Measurements from ENCODE around the gene CYTIP. TPM values are rescaled to one million over a fixed set of nuclear protein-coding genes. Genes with fewer than 3 reads are reported as not detected.

CYTIP gene
- total and polyA plus RNA-seq, 2 of the 4 experiments (the other 2 are of a cell fraction): not detected

DNA sequence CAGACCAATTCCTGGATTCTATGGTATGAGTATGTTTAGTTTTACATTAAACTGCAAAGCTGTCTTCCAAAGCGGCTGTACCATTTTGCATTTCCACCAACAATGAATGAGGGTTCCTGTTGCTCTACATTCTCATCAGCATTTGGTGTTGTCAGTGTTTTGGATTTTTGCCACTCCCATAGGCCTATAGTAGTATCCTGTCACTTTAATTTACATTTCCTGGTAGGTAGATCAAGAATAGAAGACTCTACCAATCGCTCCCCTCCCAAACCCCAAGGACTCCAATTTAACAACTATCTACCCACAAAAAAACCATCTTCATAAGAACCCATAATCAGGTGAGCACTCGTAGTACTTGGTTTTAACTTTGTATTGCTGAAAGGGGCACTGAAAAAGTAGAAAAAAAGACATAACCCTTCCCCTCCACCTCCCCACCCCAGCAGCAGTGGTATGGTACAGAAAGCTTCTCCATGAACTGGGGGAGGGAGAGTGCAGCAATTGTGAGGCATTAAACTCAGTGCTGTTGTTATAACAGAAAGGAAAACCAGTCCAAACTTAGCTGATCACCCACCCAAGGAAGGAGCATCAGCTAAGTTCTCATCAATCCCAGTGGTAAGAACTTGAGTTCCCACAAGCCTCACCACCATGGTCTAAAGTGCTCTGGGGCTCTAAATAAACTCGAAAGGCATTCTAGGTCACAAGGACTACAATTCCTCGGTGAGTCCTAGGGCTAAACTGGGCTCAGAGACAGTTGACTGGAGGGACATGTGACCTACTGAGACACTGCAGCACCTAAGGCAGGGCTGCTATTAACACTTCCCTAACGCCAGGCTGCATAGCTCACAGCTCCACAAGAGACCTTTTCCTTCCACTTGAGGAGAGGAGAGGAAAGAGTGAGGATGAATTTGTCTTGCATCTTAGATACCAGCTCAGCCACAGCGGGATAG is 35.5 kb upstream of the CYTIP start (continued):
- no peak for TF ChIP-seq CEBPB (IDR thresholded peaks at IDR 0.05; ENCODE audit: low read depth, low read length)

DNA sequence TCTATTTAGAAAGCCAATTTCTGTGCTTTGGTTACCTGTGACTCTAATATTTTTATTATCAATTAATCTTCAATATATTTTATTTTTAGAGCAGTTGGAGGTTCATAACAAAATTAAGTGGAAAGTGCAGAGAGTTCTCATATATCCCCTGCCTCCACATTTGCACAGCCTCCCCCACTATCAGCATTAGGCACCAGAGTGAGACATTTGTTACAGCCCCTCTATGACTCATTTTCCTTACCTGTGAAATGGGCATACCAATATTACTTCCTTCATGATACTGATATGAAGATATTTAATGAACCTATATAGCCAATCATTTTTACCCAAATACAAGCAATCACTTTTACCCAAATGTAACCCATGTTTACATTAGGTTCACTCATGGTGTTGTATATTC is 34.0 kb upstream of the CYTIP start:
- no peak overlapping the region for H2BK15ac ChIP-seq (ENCODE audit: low read depth, low read length)
- POLR2A ChIA-PET (ENCODE audit: unreplicated experiment): no interaction called here
- no peak overlapping the region for H2AK5ac ChIP-seq (ENCODE audit: low read depth, low read length)
- CTCF ChIA-PET: no interaction called here
- no peaks in the 10 kb centered on the region for H4K20me1 ChIP-seq (ENCODE audit: insufficient read depth, low read length)
- H3K27ac ChIP-seq (ENCODE audit: insufficient read depth, low read length): no peak overlapping the region
- H2BK120ac ChIP-seq (ENCODE audit: low read depth, low read length): no peak overlapping the region
- no peak overlapping the region for H3K9ac ChIP-seq (ENCODE audit: low read depth, low read length)
- H2BK5ac ChIP-seq (ENCODE audit: low read depth, low read length, poor library complexity, severe bottlenecking): no peak overlapping the region
- DNase-seq (no peak), ATAC-seq (ENCODE audit: low read depth) (no peak)
- no peak overlapping the region for H4K8ac ChIP-seq (ENCODE audit: low read depth in 2 of 2, low read length in 2 of 2)
- H4K91ac ChIP-seq (ENCODE audit: insufficient read depth, low read depth, low read length): no peak overlapping the region
- H3K9me1 ChIP-seq (ENCODE audit: insufficient read depth, low read length): no peaks in the 10 kb centered on the region
- no TSS peak for BruUV-seq (replicated peaks)
- H2AFZ ChIP-seq (replicated peaks; ENCODE audit: low read length, poor library complexity): no peak overlapping the region
- H3K79me1 ChIP-seq (ENCODE audit: low read depth in 1 of 2, low read length in 2 of 2): no peaks in the 10 kb centered on the region
- no peak overlapping the region for H3K18ac ChIP-seq (ENCODE audit: low read depth, low read length)
- no peak overlapping the region for H3K56ac ChIP-seq (ENCODE audit: extremely low read depth, insufficient read depth, low read length)
- no peak overlapping the region for H3K4me3 ChIP-seq (ENCODE audit: insufficient read depth, low read depth, low read length)
- no peaks in the 10 kb centered on the region for H3K27me3 ChIP-seq (ENCODE audit: control insufficient read depth, insufficient read depth, low read length)
- H3K4ac ChIP-seq (ENCODE audit: low read depth, low read length): no peak overlapping the region
- H3K23ac ChIP-seq (ENCODE audit: low read depth, low read length): no peak overlapping the region
- H2AK9ac ChIP-seq (replicated peaks; ENCODE audit: low read depth, low read length, poor library complexity): no peak overlapping the region
- in situ Hi-C loops (cut with MboI; ENCODE audit: low sequenced_read_pairs): loop anchor here (25.0 kb wide), 1 partner anchor 284 kb away; no protein-coding TSS in a partner anchor
- no peak overlapping the region for H3K14ac ChIP-seq (replicated peaks; ENCODE audit: low read depth, low read length)
- intact Hi-C loops (cut with micrococcal nuclease): no loop called here
- dilution Hi-C loops (cut with HindIII; ENCODE audit: low sequenced_read_pairs, unreplicated experiment): no loop called here
- H2BK20ac ChIP-seq (ENCODE audit: low read depth, low read length): no peak overlapping the region
- no peak overlapping the region for H3K4me2 ChIP-seq (ENCODE audit: low read depth, low read length)
- no peak overlapping the region for H4K5ac ChIP-seq (ENCODE audit: low read depth, low read length)
- H3K9me3 ChIP-seq (ENCODE audit: control insufficient read depth, insufficient read depth, low read length): no peaks in the 10 kb centered on the region
- H3K4me1 ChIP-seq (ENCODE audit: control insufficient read depth, insufficient read depth, low read length): no peaks in the 10 kb centered on the region
- no peaks in the 10 kb centered on the region for H3K36me3 ChIP-seq (ENCODE audit: control insufficient read depth, insufficient read depth, low read length)
- TF ChIP-seq CHD1 (IDR thresholded peaks at IDR 0.05; ENCODE audit: low read depth, low read length) (no peak), MAZ (IDR thresholded peaks at IDR 0.05; ENCODE audit: borderline replicate concordance, low read depth, low read length) (no peak), RAD21 (IDR thresholded peaks at IDR 0.05; ENCODE audit: low read length) (no peak), RFX5 (IDR thresholded peaks at IDR 0.05; ENCODE audit: low read depth, low read length) (no peak), SMC3 (IDR thresholded peaks at IDR 0.05; ENCODE audit: low read depth, low read length) (no peak), NFE2L2 (IDR thresholded peaks at IDR 0.05; ENCODE audit: low read depth, low read length) (no peak), MXI1 (IDR thresholded peaks at IDR 0.05; ENCODE audit: borderline replicate concordance, low read depth, low read length) (no peak), CEBPB (IDR thresholded peaks at IDR 0.05; ENCODE audit: low read depth, low read length) (no peak), MAFK (IDR thresholded peaks at IDR 0.05; ENCODE audit: low read depth, low read length) (no peak), BHLHE40 (IDR thresholded peaks at IDR 0.05; ENCODE audit: low read depth, low read length) (no peak), FOS (IDR thresholded peaks at IDR 0.05; ENCODE audit: low read depth, low read length) (no peak), RCOR1 (IDR thresholded peaks at IDR 0.05; ENCODE audit: insufficient replicate concordance, low read length) (no peak)
- TF ChIP-seq, protein P1, sequence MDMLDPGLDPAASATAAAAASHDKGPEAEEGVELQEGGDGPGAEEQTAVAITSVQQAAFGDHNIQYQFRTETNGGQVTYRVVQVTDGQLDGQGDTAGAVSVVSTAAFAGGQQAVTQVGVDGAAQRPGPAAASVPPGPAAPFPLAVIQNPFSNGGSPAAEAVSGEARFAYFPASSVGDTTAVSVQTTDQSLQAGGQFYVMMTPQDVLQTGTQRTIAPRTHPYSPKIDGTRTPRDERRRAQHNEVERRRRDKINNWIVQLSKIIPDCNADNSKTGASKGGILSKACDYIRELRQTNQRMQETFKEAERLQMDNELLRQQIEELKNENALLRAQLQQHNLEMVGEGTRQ (IDR thresholded peaks at IDR 0.05; ENCODE audit: low read depth, low read length): no peak
- TF ChIP-seq, protein P2, sequence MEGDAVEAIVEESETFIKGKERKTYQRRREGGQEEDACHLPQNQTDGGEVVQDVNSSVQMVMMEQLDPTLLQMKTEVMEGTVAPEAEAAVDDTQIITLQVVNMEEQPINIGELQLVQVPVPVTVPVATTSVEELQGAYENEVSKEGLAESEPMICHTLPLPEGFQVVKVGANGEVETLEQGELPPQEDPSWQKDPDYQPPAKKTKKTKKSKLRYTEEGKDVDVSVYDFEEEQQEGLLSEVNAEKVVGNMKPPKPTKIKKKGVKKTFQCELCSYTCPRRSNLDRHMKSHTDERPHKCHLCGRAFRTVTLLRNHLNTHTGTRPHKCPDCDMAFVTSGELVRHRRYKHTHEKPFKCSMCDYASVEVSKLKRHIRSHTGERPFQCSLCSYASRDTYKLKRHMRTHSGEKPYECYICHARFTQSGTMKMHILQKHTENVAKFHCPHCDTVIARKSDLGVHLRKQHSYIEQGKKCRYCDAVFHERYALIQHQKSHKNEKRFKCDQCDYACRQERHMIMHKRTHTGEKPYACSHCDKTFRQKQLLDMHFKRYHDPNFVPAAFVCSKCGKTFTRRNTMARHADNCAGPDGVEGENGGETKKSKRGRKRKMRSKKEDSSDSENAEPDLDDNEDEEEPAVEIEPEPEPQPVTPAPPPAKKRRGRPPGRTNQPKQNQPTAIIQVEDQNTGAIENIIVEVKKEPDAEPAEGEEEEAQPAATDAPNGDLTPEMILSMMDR (conservative IDR thresholded peaks at IDR 0.05; ENCODE audit: low read depth, low read length): no peak
